Measurements from ENCODE around the gene TUBA1B.

The TUBA1B gene

DNA sequence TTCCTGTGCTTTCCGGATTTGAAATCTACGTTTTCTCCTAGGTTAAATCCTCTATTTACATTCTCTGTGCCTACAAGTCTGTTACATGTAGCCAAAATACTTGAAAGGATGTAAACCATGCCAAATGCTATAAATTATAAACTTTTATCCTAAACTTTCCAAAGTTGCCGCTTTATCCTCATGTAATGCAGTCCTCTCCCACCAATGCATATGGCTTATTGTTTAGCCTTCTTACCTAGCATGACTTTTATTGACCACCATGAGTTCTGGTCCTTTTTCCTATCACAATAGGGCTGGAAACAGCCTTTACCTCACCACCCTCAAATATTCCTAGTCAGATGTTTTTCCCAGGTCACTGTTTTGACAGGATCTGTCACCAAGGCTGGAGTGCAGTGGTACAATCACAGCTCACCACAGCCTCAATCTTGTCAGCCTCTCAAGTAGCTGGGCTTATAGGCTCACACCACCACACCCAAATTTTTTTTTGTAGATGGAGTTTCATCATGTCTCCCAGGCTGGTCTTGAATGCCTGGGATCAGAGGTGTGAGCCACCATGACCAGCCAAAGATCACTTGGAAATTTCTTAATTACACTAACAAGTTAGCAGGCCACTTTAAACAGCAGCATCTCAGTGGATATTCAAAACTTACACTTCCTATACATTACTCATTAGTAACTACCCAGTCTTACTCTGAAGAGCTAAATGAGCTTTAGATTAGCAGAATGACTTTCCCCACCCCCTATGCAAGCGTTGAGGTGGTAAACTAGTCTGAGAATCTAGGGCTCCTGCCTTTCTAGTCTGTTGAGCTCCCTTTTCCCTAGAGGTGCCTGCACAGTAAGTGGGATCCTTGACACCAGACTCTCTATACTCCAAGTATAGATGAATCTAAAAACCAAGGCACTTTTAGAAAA is 4.1 kb downstream of the TUBA1B start:
- peak; percentile 60 for DNase-seq

DNA sequence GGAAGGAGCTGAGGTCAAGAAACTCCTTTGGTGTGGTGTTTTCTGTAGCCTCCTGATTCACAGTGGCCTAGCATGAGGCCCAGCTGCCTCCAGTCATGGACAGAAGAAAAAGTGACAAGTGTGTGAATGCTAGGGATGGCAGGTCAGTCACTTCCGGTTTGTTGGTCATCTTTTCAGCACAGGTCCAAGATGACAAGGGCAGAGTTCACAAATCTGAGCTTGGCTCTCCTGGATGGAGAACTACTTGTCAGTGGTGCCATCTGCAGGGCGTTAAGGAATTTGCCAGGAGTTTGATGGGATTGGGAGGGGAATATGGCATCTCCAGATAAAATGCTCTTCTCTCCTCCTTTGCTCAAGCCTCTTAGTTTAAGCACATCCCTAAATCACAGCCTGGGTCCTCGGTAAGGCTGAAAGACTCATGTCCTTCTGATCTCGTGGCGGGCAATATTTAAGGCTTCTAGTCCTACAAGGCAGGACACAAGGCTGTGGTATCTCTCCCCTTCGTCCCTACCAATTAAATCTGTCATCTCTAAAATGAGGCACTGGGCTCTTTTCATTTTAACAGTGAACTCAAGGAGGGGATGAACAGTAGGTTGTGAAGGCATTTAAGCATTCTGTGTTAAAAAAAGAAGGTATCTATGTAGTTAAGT is 10.0 kb downstream of the TUBA1B start:
- no peak for DNase-seq

DNA sequence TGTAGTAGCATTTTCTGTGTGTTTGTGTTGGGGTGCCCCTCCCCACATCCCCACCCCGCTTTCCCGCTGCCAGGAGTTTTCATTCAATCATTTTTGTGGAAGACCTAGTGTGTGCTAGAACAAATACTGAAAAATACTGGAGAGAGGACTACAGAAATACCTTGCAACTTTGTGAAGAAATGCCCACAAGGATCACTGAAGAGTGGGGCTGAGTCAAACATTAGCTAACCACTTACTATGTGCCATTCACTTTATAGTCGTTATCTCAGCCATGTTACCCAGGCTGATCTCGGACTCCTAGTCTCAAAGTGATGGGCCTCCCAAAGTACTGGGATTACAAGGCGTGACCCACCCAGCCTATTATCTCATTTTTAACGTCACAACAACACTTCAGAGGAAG is 20.0 kb downstream of the TUBA1B start:
- DNase-seq: no peak

DNA sequence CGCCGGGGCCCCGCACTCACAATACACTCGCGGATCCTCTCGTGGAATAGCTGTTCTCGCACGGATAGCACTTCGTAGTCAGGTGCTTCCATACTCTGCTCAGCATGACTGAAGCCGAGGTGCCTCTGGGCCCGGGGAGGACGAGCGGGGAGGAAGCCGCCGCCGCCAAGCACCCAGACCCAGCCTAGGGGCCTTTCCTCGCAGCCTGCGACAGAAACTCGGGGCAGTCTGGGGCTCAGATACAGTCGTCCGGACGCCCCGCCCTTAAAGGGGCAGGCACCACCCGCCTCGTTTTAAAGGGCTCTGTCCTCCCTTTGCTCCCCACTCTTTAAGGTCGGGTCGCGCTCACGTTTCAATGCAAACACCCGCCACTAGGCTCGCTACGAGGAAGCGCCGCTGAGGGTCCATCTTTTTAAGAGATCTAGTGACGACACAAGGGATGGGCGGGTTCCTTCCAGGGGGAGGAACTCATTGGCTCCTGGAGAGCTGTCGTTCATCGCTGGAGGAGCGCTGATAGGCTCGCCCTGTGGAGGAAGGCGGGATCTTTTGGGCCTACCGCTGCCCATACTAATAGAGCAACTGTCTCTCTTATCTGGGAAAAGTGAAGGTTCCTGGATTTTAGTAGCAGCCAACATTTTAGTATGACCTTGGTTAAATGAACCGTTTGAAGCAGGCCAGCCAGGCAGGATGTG is 20.6 kb downstream of the TUBA1B start, which contains the start of gene LMBR1L:
LMBR1L (minus strand) TSS at position 384 of the 692 bp plus-strand sequence; CDS start at position 92, 292 bp downstream.
- peak; percentile 96 for DNase-seq

DNA sequence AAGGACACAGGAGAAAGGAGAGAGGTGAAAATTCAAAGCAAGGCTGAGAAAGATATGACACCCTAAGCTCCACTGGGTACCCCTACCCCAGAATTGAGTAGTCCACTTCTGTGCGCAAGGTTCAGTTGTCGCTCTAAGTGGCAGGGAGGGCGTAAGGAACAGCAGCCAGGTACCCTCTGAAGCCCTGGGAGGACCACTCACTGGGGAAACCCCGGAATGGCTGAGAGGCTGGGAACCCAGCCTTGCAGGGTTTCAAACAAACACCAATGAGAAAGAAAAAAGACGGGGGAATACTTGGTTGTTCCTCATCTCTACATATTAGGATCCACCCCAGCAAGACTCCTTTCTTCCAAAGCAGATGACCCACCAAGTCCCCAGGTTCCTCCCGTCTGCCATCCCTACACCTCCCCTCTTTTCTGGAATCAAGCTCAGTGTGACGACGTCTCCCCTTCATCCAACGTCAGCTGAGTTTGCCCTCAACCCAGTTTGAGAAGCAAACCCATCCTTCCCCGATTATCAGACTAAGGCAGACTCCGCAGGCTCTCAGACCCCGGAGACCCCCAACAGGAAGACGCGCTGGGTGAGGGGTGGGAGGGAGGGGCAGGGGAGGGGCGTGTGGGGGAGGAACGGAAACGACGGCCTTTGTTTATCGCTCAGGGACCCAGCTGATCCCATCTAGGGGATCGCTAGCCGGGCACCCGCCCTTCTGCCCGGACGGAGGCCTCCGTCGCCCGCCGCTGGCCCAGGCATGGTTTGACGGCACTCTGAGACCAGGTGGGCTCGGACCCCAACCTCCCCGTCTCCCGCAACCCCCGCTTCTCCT is 21.3 kb downstream of the TUBA1B start:
- no peak for DNase-seq

DNA sequence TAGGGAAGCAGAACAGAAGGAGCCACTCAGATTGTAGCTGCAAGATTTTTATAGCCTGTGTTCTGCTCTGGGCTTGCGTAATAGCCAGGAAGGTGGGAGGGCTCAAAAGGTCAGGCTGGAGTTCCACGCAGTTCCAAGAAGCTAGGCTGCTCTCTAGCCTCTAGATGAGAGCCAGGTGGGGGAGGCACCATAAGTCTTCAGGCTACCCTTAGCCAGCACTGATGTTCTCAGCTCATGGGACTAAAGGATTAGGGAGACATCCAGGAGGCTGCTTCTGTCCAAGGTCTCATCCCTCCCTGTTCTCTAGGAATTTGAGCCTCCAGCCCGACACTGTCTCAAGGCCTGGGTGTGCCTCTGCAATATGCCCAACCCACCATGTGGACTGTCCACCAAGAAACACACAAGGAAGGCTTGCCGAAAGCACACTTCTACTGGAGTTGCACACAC is 22.2 kb downstream of the TUBA1B start:
- no peak for DNase-seq

DNA sequence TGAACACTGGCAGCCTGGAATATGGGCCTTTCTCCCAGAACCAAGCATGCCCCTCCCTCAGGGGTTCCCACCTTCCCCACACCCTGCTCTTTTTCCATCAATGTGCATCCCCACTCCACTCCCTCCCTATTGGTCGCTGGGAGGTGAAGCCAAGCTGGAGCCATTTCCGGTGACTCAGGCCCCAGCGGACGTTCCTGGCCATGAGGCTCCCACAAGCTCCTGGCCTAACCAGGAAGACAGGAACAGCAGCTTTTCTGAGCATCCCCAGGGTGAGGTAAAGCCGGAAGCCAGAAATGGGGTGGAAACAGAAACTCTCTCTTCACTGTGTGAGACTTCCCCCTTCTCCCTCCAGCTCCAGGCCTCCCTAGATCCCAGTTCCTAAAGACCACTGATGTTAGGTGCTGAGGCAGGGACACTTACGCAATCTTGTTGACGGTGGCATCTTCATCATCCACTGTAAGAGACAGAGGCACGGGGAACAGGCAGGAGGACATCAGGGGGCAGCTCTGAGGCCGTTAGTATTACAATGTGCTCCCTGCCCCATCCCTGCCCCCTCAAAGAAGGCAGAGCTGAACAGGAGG is 25.6 kb downstream of the TUBA1B start:
- DNase-seq: no peak

DNA sequence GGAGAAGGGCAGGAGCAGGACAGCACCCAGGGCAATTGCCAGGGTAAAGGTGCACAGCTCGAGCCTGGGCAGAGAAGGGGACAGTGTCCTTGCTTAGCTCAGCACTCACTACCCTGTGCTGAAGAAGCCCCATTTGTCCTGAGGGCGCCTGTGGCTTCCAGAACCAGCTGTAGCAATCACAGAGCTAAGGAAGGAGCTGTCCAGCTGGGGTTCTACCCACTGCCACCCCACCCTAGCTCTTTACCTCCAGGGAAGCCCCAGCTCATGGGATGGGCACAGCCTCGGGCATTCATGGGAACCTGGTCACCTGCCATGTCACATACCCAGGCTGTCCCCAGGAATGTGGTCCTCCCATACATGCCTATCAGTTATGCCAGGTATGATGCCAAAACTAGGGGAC is 26.4 kb downstream of the TUBA1B start:
- no peak for DNase-seq

DNA sequence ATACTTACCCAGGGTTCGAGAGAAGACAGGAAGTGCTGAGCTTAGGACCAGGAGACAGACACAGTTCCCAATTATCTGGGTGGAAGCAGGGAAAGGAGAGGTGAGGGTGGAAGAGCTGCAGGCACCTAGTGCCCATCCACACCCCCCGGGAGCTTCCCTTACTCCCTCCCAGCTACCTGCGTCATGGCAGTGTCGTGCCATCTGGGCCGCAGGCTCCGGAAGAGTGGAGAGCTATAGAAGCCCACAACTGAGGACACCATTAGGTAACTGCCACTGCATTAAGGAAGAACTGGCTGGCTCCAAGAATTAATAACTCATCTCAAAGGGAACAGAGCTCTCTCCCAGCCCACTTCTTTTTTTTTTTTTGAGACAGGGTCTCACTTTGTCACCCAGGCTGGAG is 30.8 kb downstream of the TUBA1B start:
- DNase-seq: no peak

DNA sequence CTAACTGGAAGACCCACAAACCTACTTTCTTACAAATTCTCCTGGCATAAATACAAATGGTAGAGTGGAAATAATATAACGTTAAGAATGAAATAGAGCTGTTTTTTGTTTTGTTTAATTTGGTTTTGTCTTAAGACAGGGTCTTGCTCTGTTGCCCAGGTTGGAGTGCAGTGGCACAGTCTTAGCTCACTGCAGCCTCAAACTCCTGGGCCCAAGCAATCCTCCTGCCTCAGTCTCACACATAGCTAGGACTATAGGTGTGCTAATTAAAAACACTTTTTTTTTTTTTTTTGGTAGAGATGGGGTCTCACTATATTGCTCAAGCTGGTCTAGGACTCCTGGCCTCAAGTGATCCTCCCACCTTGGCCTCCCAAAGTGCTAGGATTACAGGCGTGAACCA is 32.5 kb downstream of the TUBA1B start:
- DNase-seq: no peak

DNA sequence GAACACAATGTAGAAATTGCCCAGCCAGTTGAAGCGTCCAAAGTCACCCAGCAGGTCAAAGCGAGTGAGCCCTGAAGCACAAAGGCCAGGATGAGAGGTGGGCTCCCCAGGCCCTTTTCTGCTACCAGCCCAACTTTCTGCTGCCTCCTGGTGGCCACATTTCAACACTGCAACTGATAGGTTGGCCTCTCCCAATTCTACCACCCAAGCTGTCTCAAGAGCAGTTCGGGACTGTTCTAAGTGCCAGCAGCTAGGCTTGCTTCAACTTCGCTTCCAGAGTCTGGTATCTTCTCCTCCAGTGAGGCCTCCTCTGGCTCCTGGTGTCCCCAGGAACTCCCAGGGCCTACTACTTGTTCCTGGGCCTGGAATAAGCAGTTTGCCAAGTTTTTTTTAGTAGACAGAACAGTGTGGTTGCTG is 33.2 kb downstream of the TUBA1B start:
- DNase-seq: peak; percentile 83

DNA sequence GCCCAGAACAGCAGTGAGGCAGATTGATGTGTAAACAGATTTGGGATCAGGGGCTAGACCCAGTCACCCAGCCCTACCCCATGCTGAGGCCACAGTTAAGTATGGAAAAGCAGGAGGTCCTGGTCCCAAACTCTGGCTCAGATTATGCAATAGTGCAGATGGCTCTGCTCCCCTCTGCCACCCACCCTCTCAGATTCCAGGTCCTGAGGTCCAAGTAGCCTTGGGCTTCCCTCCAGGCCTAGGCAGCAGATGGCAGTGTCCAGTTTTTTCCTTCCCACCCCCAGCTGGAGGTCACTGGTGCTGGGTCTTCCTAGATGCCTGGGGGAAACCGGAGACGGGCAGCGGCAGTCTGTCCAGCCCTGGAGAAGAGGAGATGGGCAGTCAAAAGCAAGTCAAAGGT is 33.8 kb downstream of the TUBA1B start:
- no peak for DNase-seq

DNA sequence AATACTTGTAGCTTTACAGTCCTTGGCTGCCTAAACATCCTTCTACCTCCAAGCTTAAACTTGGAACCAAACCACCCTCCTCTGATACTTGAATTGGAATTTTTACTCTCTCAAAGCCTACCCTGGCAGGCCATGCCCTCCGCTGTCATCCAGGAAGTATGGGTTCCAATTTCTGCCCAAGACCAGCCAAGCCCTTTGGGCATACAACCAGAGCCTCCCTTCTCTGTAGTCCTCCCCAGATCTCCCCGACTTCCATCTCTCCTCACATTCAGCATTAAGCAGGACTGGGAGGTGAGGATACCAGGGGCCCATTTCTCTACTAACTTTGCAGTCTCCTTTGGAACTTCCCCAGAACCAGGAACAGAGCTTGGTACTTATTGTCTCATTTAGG is 36.2 kb downstream of the TUBA1B start:
- DNase-seq: no peak

DNA sequence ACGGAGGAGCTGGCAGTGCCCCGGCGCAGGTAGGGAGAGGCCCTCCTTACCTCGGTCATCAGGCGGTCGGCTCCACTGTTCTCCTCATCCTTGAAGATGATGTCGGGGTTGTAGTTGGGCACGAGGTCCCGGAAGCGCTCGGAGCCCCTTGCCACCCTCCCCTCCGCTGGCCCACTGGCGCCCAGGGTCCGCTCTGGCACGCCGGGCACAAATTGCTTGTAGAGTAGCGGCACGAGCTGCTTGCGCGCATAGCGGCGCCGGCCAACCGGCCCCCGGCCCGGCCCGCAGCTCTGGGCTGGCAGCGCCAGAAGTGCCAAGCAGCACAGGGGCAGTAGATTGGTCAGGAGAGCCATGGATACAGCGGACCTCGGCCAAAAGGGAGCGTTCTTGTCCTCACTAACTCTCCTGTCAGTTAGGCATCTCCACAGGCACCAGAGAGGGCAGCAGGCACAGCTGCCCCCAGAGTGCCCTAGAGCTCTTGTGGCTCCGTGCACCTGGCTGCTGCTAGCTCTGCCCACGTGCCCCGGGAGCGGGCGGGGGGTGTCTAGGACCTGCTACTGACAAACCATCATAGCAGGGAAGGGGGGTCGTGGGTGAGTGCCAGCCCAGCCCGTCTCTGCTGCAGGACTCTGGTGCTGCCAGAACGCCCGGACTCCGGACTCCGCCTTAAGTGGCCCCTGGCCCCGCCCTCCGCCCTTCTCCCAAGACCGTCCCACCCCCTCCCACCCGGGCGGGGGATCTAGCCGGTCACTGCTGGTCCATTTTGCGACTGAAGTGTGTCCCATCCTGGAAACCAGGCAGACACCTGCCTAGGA is 36.8 kb downstream of the TUBA1B start, which contains the start of gene DHH:
DHH (minus strand) TSS at position 642 of the 815 bp plus-strand sequence; CDS start at position 353, 289 bp downstream.
- DNase-seq: peak; percentile 62

DNA sequence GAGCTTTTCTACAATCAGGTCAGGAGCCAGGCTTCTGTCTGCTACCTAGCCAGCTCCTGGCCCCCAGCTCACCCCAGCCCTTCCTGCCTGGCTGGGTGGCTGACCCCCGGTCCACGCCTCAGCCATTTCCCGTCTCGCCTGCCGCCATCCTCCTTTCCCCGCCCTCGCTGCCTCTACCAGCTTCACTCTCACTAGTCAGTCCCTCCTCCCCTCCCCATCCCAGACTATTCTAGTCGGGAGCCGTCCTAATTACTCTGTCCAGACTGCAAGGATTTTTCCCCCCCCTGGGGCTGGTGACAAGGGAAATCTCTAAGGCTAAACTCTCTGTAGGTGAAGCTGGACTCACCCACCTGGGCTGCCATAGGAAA is 37.4 kb downstream of the TUBA1B start:
- no peak for DNase-seq

DNA sequence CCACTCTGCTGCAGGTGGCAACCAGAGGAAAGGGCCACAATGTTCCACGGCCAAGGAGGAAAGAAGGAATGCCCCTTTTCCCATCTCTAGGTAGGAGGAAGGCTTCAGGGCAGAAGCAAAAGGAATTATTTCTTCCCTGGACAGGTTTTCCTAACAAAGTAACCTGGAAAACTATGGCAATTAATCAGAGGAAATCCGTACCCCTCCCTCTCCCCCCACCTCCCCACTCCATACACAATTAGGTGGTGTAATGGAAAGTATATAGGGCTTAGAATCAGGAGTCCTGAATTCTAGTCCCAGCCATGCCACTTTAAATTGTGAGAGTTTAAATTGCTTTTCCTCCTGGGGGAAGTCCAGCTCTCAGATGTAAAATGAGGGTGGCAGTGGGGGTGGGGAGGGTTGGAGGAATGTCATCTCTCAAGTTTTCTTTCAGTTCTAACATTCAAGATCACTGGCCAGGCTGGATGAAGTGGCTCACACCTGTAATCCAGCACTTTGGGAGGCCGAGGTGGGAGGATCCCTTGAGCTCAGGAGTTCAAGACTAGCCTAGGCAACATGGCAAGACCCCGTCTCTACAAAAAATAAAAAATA is 38.3 kb downstream of the TUBA1B start:
- DNase-seq: no peak

DNA sequence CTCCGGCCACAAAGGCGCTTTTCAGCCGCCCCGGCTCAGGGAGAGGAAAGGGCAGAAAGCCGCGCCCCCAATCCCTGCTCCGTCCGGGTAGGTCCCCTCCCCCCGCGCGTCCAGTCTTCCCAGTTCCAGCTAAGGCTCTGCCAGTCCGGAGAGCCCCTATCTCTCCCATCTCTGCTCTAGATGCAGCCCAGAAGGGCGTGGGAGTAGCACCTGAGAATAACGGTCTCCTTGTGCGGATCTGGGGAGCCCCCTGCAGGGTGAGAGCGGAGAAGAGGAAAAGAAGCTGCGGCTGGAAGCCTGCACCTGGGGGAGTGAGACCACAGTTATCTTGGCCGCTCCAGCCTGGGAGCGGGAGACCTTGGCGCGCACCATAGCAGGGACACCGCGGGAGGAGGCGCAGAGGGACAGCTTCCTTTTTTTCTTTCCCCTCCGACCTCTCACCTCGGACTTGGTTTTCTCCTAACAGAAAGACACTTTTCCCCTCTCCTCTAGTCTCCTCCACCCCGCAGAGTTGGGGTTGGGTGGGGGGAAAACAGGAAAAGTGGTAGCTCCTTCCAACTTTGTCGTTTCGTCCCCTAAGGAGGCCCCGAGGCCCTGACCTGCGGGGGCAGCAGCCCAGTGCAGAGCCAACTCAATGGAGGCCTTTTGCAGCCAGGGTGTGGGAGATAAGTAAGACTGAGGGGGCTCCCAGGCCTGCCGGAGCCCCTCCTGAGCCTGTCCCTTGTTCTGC is 38.9 kb downstream of the TUBA1B start:
- DNase-seq: peak; percentile 82

DNA sequence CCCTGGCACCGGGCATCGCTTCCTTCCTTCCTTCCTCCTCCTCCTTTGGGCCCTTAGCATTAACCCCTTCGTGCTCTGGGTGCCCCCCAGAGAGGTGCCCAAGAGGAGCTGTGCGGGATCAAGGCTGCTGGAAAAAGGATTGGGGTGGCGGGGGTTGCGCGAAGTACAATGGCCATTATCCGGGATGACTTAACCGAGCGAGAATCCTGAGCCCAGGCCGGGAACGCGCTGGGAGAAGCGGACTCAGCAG is 39.4 kb downstream of the TUBA1B start:
- DNase-seq: no peak

DNA sequence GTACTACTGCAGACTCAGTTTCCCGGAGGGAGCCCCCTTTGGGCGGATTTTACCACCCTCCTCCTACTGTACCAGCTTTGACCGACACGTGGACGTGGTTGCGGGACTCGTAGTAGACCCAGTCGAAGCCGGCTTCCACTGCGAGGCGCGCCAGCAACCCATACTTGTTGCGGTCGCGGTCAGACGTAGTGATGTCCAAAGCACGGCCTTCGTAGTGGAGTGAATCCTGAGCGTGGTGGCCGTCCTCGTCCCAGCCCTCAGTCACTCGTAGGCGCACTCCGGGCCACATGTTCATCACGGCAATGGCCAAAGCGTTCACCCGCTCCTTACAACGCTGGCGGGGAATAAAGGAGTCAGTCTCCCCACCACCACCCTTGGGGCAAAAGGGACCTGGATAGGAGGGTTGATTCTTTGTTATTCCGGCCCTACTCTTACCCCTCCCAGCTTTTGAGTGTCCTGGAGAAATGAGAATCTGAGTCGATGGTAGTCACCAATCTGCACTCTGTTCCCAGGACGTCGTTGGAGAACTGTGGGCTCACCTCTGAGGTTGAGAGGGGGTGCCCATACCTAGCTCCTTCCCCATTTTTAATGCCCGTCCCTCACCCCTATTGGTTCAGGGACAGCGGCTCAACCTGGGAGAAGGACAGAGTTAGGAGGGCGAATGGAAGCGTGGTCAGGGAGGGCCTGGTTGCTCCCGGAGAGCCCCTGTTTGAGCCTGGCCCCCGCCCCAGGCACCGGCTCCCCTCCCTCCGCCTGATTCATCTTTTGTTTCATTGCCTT is 39.9 kb downstream of the TUBA1B start:
- DNase-seq: peak; percentile 65

Measured in activated CD8-positive, alpha-beta memory T cell treated with anti-CD3 and anti-CD28 coated beads for 24 hours (primary cell).